Measurements from ENCODE around the gene BST1. TPM values are rescaled to one million over a fixed set of nuclear protein-coding genes. Genes with fewer than 3 reads are reported as not detected.

Gene BST1
- total RNA-seq, 1 experiment from 2014 or later = 1.1 TPM

DNA sequence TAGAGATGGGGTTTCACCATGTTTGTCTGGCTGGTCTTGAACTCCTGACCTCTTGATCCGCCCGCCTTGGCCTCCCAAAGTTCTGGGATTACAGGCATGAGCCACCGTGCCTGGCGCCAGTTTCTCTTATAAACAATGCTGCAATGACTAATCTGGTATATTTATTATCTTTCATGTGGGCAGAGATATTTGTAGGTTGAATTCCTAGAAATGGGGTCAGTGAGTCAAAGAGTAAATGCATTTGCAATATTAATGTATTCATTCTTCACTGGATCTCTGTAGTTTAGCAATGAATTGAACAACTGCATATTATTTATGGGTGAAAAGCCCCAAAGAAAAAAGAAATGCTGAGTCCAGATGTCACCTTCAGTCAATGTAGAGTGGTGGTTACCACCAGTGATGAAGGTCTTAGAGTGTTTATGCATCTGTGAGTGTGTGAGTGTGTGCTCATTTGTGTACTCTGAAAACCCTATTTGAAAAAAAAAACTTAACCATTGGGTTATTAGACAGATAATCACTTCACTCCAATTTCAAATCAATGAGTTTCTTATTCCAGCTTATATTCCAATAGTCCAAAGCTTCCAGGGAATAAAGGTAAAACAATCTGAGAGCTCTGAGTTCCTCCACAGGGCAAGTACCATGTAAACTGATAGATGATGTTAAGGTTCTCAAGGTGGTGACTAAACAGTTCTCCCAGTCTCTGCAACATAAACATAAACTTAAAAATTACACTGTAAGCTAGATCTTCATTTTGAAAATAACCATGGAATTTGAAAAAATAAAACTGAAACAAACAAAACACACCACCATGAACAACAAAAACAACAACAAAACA is 52.7 kb downstream of the BST1 start:
- Mint-ChIP-seq H3K4me3 (ENCODE audit: unreplicated experiment) (no peak overlapping the region), H3K9me3 (ENCODE audit: unreplicated experiment) (no peaks in the 10 kb centered on the region), H3K4me1 (ENCODE audit: insufficient read depth, unreplicated experiment) (peaks cover 5% of the 10 kb centered on the region), H3K36me3 (ENCODE audit: insufficient read depth, unreplicated experiment) (no peaks in the 10 kb centered on the region), H3K27me3 (ENCODE audit: insufficient read depth, unreplicated experiment) (no peaks in the 10 kb centered on the region), H3K27ac (ENCODE audit: low read depth, unreplicated experiment) (no peak overlapping the region)
- CTCF ChIA-PET = interaction anchor here (0.6 to 2.9 kb wide), 6 partner anchors 18 to 802 kb away, joined by 3 to 11 read pairs (median 6); no protein-coding TSS in a partner anchor
- intact Hi-C loops (cut with micrococcal nuclease) = loop anchor here (1.0 kb wide), 1 partner anchor 25 kb away; no protein-coding TSS in a partner anchor
- BruUV-seq (replicated peaks) = no TSS peak
- DNase-seq (ENCODE audit: unreplicated experiment) = peak; percentile 67
- POLR2A ChIA-PET = interaction anchor here (0.7 kb wide), 2 partner anchors 62 to 262 kb away, joined by 3 to 4 read pairs; no protein-coding TSS in a partner anchor
- TF ChIP-seq, protein P1, sequence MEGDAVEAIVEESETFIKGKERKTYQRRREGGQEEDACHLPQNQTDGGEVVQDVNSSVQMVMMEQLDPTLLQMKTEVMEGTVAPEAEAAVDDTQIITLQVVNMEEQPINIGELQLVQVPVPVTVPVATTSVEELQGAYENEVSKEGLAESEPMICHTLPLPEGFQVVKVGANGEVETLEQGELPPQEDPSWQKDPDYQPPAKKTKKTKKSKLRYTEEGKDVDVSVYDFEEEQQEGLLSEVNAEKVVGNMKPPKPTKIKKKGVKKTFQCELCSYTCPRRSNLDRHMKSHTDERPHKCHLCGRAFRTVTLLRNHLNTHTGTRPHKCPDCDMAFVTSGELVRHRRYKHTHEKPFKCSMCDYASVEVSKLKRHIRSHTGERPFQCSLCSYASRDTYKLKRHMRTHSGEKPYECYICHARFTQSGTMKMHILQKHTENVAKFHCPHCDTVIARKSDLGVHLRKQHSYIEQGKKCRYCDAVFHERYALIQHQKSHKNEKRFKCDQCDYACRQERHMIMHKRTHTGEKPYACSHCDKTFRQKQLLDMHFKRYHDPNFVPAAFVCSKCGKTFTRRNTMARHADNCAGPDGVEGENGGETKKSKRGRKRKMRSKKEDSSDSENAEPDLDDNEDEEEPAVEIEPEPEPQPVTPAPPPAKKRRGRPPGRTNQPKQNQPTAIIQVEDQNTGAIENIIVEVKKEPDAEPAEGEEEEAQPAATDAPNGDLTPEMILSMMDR (IDR thresholded peaks at IDR 0.05; ENCODE audit: unreplicated experiment) = no peak

DNA sequence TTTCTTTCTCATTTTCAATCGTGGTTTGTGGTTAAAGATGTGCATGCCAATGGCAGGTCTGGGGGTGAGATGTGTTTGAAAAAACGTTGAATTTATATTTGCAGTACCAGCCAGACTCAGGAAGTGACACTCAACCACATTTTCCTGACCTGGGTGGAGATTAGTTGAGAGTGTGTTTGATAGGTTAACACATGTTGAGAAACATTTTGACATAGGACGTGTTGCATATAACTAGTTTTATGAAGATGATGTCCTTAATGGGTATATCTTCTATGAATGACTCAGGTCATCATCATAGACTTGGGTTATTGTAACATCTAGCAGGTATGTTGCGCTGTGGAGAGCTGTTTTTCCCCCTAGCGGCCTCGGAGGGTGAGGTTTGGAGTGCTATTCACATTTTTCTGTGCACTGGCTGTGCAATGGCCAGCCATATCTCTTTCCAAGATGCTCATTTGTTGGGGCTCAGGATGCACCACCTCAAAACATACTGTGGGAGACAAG is 53.5 kb downstream of the BST1 start:
- ChIA-PET CTCF (interaction anchor here (0.6 to 2.9 kb wide), 10 partner anchors 11 to 856 kb away, joined by 3 to 11 read pairs (median 4); no protein-coding TSS in a partner anchor), POLR2A (interaction anchor here (0.7 to 1.0 kb wide), 3 partner anchors 63 to 277 kb away, joined by 3 to 4 read pairs (median 3); no protein-coding TSS in a partner anchor)
- intact Hi-C loops (cut with micrococcal nuclease) = loop anchor here (1.0 kb wide), 1 partner anchor 26 kb away; no protein-coding TSS in a partner anchor
- Mint-ChIP-seq H3K9me3 (ENCODE audit: unreplicated experiment) (no peaks in the 10 kb centered on the region), H3K27ac (ENCODE audit: low read depth, unreplicated experiment) (no peak overlapping the region), H3K27me3 (ENCODE audit: insufficient read depth, unreplicated experiment) (no peaks in the 10 kb centered on the region), H3K4me3 (ENCODE audit: unreplicated experiment) (no peak overlapping the region), H3K4me1 (ENCODE audit: insufficient read depth, unreplicated experiment) (peaks cover 5% of the 10 kb centered on the region), H3K36me3 (ENCODE audit: insufficient read depth, unreplicated experiment) (no peaks in the 10 kb centered on the region)
- peak; percentile 82 for DNase-seq (ENCODE audit: unreplicated experiment)
- BruUV-seq (replicated peaks) = no TSS peak
- TF ChIP-seq, protein P1 (IDR thresholded peaks at IDR 0.05; ENCODE audit: unreplicated experiment) = peak; percentile 50

DNA sequence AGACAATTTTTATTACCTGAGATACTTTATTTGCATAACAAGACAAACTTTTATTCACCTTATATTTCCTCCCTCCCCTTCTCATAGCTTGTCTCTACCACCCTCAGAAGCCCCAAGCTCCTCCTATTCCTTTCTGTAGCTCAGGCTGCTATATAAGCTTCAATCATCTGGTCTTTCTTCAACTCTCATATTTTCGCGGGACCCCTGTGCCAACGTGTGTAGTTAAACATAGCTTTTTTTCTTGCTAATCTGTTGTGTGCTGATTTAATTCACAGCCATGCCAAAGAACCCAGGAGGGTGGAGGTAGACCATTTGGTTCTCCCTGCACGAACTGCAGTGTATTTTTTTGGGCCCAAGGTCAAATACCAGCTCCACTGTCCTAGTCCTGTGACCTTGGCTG is 54.2 kb downstream of the BST1 start:
- no TSS peak for BruUV-seq (replicated peaks)
- CTCF ChIA-PET = interaction anchor here (0.7 to 2.9 kb wide), 10 partner anchors 12 to 855 kb away, joined by 3 to 11 read pairs (median 3); no protein-coding TSS in a partner anchor
- H3K27me3 Mint-ChIP-seq (ENCODE audit: insufficient read depth, unreplicated experiment) = no peaks in the 10 kb centered on the region

More for the DNA sequence above, 54.2 kb downstream of the BST1 start:
- Mint-ChIP-seq H3K4me3 (ENCODE audit: unreplicated experiment) (no peak overlapping the region), H3K27ac (ENCODE audit: low read depth, unreplicated experiment) (no peak overlapping the region), H3K36me3 (ENCODE audit: insufficient read depth, unreplicated experiment) (no peaks in the 10 kb centered on the region), H3K9me3 (ENCODE audit: unreplicated experiment) (no peaks in the 10 kb centered on the region), H3K4me1 (ENCODE audit: insufficient read depth, unreplicated experiment) (peaks cover 5% of the 10 kb centered on the region)
- POLR2A ChIA-PET = interaction anchor here (0.7 to 1.0 kb wide), 2 partner anchors 278 to 1414 kb away, joined by 3 read pairs; no protein-coding TSS in a partner anchor
- intact Hi-C loops (cut with micrococcal nuclease) = no loop called here
- no peak for DNase-seq (ENCODE audit: unreplicated experiment)
- TF ChIP-seq, protein P1 (IDR thresholded peaks at IDR 0.05; ENCODE audit: unreplicated experiment) = no peak
